Activated effector memory CD4-positive, alpha-beta T cell treated with anti-CD3 and anti-CD28 coated beads, Interleukin-2, amount 50 U/mL, for 16 hours (primary cell): ENCODE results near the gene PACSIN1.
A peak's percentile ranks its signal among the peaks of the same experiment; 100 is the strongest.

Experiments used
- DNase-seq: peaks from one replicate; pipeline ENCODE4 v3.0.0-alpha.2; 2020

Gene PACSIN1

GRCh38 chr6:34465531-34466241, at the start of gene PACSIN1:
Gene PACSIN1, plus strand, starts transcription at chr6:34466076. Its CDS starts 60,230 bp downstream, at chr6:34526306.
- no peak for DNase-seq

DNA sequence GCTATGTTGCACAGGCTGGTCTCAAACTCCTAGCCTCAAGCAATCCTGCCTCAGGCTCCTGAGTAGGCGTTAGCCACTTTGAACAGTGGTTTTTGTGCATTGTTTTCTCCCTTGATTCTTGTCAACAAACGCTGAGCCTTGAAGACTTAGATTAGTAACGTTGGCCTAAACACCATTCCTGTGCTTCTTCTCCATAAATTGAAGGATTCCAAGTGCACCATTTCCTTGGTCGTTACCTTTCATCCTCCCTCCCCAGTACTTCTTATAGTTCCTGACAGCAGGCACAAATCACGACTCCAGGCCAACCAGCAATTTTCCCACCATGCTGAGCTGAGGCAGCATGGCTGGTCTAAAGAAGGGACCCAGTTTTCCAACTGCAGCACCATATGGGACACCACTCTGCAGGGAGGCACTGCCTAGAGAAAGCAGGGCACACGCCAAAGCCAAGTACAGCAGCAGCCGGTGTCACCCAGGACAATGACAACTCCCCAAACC, 49.0 kb upstream of the PACSIN1 start:
- DNase-seq, result no peak

- DNase-seq, result no peak
Measured at GRCh38 chr6:34418367-34418766, 47.5 kb upstream of the PACSIN1 start.

DNA sequence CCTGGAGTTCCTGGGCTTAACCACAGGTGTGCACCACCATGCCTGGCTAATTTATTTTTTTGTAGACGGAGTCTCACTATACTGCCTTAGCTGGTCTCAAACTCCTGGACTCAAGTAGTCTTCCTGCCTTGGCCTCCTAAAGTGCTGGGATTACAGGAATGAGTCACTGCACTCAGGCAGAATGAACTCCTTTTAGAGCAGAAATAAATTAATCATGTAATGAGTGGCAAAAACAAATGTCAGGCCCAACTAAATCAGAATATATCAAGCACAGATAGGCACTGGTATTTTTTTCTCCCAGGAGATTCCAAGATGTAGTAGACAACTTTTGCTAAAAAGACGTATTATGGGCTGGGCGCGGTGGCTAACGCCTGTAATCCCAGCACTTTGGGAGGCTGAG, 42.6 kb upstream of the PACSIN1 start:
- DNase-seq, result no peak

DNA sequence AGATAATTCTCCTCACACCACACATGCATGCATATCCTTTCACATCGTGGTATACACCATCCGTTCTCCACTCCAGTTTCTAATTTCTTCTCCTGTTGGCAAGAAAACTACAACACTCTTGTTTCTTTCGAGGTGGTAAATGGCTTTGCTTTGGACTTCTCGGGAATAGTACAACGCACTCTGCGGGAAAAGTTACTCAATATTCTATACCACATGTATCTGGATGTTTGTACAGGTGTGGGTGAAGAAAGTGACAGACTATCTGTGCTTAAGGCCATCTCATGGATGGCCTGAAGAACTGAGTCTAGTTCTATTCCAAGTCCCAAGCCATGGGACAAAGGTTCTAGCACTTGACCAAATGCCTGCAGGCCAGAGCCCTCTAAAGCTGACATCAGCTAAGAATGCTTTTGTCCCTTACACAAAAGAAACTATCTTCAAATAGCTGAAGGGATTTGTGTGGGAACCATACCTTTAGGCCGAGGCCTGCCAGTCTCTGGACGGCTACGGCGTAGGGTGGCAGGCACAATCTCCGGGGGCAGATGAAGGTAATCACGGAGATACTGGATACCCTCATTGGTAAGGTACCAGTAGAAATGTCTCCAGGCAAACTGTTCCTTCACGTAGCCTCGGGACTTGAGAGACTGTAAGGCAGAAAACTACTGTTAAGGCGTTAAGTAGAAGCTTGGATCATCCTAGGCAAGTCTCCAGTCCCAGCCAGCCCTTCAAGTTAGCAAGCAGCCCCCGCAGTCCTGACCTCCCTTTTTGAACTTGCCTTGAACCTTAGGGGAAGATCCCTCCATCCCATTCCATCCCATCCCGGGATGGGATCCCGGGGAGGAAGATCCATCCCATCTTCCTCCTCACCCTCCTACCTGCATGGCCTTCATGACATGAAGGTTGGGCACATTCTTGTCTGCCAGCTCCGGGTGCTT, 41.4 kb upstream of the PACSIN1 start:
- no peak for DNase-seq

GRCh38 chr6:34425132-34425497, 40.8 kb upstream of the PACSIN1 start:
- no peak for DNase-seq

DNA sequence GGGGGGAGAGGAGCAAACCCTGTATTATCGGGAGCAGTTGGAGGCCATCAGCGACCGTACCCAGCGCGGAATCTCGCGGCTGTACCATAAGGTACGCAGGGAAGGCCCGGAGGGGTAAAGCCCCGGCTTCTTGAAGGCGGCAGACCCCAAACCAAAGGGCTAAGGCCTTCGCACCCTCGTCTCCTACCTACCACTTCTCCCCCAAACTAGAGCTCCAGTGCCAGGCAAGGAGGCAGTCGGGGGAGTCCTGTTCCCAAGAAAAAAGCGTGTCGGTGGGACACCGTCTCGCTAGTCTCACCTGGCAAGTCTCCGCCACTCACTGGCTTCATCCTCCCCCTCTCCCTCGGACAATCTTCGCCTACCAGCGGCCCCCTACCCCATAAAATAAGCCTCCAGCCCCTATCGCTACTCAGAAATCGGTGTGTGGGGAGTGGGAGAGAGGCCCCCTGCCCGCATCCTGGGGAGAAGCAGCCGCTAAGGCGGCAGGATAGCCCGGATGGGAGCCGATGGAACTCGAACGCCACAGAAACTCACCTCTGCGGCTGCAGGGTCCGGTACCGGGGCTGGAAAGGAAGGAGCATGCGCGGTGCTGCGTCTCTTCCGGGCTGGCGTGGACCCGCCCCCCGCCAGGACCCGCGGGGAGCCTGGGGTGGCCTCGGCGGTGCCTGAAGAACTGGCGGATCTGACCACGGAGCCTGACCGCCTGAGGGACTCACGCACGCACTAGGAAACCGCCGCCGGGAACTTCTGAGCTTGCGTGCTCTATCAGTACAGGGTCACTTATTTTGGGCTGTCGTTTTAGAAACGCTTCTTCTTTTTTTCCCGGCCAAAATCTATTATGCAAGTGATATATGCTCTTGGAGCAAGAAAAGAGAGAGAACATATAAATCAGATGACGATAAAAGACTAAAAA, 40.1 kb upstream of the PACSIN1 start, which contains the start of gene RPS10:
Gene RPS10 (minus strand): TSS at position 572 of the 913 bp plus-strand sequence. CDS start 848 bp downstream, outside the sequence.
- peak; percentile 96 for DNase-seq

- DNase-seq, result no peak
Measured at GRCh38 chr6:34435916-34436315, 30.0 kb upstream of the PACSIN1 start.

DNA sequence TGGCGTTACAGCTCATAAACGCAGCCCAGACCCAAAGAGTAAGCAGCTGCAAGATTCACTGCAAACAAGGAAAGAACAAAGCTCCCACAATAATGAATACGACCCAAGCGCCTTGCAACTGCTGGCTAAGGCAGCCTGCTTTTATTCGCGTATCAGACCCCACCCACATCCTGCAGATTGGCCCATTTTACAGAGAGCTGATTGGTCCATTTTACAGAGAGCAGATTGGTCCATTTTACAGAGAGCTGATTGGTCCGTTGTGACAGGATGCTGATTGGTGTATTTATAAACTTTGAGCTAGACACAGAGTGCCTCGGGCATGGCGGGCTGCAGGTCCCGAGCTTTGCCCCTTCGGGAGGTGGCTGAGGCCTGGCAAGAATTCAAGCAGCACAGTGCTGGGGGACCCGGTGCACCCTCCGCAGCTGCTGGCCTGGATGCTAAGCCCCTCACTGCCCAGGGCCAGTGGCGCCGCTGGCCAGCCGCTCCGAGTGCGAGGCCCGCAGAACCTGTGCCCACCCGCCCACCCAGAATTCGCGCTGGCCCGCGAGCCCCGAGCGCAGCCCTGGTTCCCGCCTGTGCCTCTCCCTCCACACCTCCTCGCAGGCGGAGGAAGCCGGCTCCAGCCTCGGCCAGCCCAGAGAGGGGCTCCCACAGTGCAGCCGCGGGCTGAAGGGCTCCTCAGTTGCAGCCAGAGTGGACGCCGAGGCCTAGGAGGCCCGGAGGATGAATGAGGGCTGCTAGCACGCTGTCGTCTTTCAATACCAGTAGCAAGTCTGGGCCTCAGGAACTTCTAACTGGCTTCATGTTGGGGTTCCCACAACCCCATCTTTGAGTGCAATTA, 28.9 kb upstream of the PACSIN1 start:
- DNase-seq, result no peak

DNA sequence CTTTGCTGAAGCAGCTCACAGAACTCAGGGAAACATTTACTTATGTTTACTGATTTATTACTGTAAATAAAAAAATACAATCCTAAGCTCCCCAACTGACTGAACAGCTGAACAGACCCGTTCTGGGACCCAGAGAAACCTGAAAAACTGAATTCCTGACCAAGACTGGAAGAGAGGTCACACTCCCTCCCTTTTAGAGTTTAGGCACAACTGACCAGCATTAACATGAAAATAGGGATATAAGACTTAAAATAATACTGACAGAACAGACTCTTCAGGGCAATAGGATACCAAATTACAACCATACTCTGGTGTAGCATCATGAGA, 28.3 kb upstream of the PACSIN1 start:
- no peak for DNase-seq

- DNase-seq, result no peak
Measured at GRCh38 chr6:34438705-34439104, 27.2 kb upstream of the PACSIN1 start.

GRCh38 chr6:34439442-34439841, 26.4 kb upstream of the PACSIN1 start:
- DNase-seq, result no peak

DNA sequence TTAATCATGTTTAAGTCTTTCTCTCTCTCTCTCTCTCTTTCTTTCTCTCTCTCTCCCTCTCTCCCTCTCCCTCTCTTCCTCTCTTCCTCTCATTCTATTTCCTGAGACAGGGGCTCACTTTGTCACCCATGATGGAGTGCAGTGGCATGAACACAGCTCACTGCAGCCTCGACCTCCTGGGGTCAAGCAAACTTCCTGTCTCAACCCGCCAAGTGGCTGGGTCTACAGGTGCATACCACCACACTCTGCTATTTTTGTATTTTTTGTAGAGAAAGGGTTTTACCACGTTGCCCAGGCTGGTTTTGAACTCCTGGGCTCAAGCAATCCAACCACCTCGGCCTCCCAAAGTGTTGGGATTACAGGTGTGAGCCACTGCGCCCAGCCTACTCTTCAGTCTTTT, 24.4 kb upstream of the PACSIN1 start:
- no peak for DNase-seq

DNA sequence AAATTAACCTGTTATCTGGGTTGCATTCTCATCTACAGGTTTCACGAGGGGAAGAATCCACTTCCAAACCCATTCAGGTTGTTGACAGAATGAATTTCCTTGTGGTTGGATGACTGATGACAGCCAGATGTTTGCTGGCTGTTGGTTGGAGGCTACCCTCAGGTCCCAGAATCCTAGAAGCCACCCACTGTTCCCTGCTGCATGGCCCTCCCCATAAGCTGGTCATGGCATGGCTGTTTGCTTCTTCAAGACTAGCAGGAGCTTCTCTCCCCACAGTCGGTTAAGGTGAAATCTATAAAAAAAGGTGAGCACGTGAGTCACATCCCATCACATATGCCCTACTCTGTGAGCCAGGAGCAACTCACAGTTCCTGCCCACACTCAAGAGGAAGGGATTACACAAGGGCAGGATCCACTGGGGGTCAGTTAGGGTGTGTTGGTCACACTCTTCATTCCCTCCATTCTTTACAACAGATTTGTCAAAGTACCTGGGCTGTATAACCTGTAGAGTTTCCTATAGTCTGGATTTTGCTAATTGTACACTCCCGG, 20.5 kb upstream of the PACSIN1 start:
- DNase-seq, result no peak

DNA sequence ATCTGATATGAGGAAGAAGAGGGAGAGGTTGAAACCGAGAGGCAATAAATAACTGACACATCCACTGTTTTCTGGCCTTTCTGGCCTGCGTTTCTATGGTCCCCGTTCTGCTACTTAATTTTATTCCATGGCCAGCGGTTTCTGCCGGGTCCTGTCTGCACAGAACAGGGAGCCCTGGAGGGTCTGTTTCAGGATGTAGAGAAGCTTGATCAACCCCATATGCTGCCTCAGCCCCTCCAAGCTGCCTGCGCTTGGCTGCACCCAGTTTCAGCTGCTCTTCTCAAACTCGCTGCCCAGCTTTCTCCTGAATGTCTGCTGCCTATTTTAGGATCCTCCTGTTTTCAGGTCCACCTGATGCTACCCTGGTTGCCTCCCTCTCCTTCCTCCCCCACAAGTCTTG, 18.5 kb upstream of the PACSIN1 start:
- no peak for DNase-seq

- DNase-seq, result no peak
Measured at GRCh38 chr6:34447910-34448309, 18.0 kb upstream of the PACSIN1 start.

GRCh38 chr6:34451192-34451591, 14.7 kb upstream of the PACSIN1 start:
- DNase-seq, result no peak

- no peak for DNase-seq
Measured at GRCh38 chr6:34455831-34456230, 10.0 kb upstream of the PACSIN1 start.

- DNase-seq, result no peak
Measured at GRCh38 chr6:34457382-34457741, 8.5 kb upstream of the PACSIN1 start.

DNA sequence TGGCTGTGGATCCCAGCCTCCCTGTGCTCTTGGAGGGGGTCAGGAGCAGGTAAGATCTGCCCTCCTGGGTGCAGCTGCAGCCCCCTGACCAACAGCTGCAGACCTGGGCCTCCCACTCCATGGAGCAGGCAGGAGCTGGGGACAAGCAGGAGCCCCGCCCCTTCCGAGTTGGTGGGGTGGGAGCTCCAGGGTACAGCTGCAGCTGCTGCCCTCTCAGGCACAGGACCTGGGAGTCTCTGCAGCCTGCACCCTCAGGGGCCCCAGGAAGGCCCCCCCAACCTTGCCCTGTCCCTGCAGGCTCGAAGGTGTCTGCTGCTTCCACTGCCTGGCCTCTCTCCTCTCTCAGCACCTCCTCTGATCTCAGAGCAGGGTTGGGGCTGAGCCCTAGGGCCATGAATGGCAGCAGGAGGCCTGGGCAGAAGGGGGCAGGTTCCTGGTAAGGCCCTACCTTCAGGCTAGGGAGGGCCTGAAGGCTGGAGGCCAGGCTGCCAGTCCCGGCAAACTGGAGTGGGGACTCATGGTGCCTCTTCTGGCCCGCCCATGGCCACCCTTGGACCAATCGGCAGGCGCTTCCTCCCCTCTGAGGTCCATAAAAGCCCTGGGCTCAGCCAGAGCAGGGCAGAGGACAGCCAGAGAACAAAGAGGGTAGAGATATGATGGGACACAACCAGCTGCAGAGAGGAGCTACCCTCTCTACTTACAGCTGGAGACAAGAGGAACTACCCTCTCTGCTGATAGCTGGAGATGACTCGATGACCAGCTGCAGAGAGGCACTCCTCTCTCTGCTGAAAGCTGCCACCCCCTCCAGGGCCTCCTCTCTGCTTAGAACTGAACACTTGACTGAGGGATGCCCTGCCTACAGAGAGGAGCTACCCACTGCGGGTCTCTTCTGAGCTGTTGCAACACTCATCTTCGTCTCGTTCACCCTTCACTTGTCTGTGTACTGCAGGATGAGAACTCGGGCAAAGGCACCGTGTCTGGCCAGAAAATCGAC, 7.8 kb upstream of the PACSIN1 start:
- DNase-seq, result no peak
